ENCODE data around the gene CINP. TPM values are rescaled to one million over a fixed set of nuclear protein-coding genes. Genes with fewer than 3 reads are reported as not detected.

Gene CINP
- 10 to 100 TPM; 20.0 to 39.8 (median 34.7) TPM for total RNA-seq

GRCh38 chr14:102362545-102363181, at the start of gene CINP, which contains the start of gene TECPR2:
TSS of gene CINP (minus strand) at chr14:102362890. CDS start at chr14:102362851, 39 bp downstream.
TSS of gene TECPR2 (plus strand) at chr14:102362941. CDS start at chr14:102376722, 13,781 bp downstream.
- peak; percentile 98 for ATAC-seq (ENCODE audit: low FRiP score)
- TF ChIP-seq, protein P1, sequence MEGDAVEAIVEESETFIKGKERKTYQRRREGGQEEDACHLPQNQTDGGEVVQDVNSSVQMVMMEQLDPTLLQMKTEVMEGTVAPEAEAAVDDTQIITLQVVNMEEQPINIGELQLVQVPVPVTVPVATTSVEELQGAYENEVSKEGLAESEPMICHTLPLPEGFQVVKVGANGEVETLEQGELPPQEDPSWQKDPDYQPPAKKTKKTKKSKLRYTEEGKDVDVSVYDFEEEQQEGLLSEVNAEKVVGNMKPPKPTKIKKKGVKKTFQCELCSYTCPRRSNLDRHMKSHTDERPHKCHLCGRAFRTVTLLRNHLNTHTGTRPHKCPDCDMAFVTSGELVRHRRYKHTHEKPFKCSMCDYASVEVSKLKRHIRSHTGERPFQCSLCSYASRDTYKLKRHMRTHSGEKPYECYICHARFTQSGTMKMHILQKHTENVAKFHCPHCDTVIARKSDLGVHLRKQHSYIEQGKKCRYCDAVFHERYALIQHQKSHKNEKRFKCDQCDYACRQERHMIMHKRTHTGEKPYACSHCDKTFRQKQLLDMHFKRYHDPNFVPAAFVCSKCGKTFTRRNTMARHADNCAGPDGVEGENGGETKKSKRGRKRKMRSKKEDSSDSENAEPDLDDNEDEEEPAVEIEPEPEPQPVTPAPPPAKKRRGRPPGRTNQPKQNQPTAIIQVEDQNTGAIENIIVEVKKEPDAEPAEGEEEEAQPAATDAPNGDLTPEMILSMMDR (IDR thresholded peaks at IDR 0.05): no peak
- DNase-seq (ENCODE audit: low spot score): peak; percentile 98

DNA sequence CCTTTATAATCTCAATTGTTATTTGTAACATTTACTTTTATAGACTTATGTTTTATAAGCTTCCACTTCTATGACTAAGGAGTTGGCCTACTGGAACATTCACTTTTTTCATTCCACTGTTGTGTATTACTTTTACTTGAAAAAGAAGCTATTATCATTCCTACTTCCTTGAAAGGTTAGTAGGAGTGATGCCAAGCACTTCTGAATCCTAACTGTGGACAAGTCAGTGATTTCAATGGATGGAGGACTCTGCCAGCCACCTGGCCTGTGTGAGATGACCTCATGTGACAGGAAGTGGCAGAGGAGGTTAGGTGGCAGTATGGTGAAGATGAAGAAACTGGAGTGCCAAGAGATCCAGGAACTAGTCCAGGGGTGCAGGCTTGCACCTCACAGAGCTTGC, 46.0 kb upstream of the CINP start:
- DNase-seq (ENCODE audit: low spot score) (no peak), ATAC-seq (ENCODE audit: low FRiP score) (no peak)
- TF ChIP-seq, protein P1 (IDR thresholded peaks at IDR 0.05): no peak

GRCh38 chr14:102407258-102407657, 44.6 kb upstream of the CINP start:
- TF ChIP-seq, protein P1 (IDR thresholded peaks at IDR 0.05): no peak
- DNase-seq (ENCODE audit: low spot score): no peak
- no peak for ATAC-seq (ENCODE audit: low FRiP score)

DNA sequence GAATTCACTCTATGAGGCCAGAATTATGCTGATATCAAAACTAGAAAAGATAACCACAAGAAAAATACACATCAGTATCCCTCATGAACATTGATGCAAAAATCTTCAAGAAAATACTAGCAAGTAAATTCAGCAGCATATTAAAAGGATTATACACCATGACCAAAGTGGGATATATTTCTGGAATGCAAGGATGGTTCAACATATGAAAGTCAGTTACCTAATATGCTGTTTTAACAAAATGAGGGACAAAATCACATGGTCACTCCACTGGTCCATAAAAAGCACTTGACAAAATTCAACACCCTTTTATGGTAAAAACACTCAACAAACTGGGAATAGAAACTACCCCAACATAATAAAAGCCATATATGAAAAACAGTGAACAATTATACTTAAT, 40.3 kb upstream of the CINP start:
- TF ChIP-seq, protein P1 (IDR thresholded peaks at IDR 0.05): no peak
- no peak for DNase-seq (ENCODE audit: low spot score)
- ATAC-seq (ENCODE audit: low FRiP score): no peak

- ATAC-seq (ENCODE audit: low FRiP score): no peak
- TF ChIP-seq, protein P1 (IDR thresholded peaks at IDR 0.05): no peak
- DNase-seq (ENCODE audit: low spot score): no peak
Observed at GRCh38 chr14:102396521-102396920, 33.8 kb upstream of the CINP start.

DNA sequence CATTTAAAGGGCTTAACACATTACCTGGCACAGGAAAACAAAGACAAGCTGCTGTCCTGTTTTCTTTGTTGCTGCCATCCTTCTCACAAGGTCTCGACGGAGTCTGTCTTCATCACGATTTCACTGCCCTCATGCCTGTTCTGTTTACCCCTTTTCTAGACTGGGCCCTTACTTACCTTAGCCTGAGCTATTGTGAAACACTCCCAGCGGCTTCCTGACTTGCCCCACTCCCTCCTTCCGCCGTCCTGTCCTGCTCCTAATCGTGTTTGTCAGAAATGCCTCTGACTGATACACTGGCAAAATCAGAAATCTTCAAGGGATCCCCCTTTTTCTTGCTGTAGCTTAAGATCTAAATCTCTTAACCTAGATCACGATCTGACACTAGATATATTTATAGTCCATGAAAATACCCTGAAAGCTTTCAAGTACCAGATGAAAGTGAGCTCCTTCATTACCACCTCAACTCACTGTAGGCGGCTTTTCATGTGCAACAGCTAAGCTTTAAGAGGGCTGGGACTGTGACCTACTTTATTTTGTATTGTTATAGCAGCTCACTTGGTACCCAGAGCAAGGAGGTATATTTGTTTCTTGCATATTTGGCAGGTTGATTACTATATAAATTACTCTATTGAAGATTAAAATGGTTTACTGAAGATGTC, 32.2 kb upstream of the CINP start:
- DNase-seq (ENCODE audit: low spot score) (no peak), ATAC-seq (ENCODE audit: low FRiP score) (no peak)
- TF ChIP-seq, protein P1 (IDR thresholded peaks at IDR 0.05): no peak

DNA sequence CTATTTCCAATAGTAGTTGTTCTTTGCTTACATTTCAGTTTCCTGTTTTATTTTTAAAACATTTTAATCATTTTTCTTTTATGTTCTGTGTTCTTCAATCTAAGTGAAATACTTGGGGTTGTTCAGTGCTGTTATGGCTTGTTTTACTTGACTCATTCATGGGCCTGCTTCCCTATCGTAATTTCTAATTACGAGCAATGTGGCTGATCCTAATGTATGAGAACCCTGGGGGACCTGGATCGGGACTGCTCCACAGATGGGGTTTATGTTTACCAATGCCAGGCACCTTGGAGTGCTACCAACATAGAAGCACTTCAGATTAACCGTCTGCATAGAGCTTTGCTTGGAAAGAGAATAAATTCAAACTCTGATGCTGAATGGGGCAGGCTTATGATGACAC, 29.8 kb upstream of the CINP start:
- DNase-seq (ENCODE audit: low spot score): no peak
- TF ChIP-seq, protein P1 (IDR thresholded peaks at IDR 0.05): no peak

More for the DNA sequence above, 29.8 kb upstream of the CINP start:
- no peak for ATAC-seq (ENCODE audit: low FRiP score)
